ENCODE measurements around the gene THBS2. TPM values are rescaled to one million over a fixed set of nuclear protein-coding genes. Genes with fewer than 3 reads are reported as not detected.

Gene THBS2
- total and polyA plus RNA-seq, 2 of the 8 experiments (the other 6 are each of a cell fraction or from before 2014, with no cell fraction given) = 11.0 to 22.5 TPM

DNA sequence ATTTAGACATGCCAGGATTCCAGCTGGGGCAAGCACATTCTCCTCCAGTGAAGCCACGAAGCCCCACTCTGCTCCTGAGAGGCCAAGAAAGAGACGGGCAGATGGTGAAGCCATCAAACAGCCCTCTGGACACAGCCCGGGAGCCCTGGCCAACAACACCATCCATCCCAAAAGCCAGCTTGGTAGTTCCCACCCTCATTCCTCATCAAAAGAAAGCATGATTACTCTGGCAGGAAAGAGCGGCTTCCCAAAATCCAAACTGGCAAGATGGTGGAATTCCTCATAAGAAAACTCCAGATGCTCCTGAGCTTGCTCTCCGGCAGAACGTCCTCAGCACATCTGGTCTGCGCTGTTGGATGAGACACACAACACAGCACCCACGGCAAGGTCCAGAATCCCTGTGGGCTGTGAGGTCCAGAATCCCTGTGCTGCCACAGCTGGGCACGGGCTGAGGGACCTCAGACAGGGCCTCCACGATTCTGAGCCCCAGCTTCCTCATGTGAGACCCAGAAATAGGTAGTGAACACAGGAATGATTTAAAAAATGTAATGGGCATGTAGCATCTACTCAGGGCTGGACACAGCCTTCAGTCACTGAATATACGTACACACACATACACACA lies 52.6 kb downstream of the THBS2 start:
- Histone ChIP-seq H4K5ac (ENCODE audit: insufficient read length, low read depth, low read length) (no peak overlapping the region), H3K23ac (ENCODE audit: insufficient read length) (no peak overlapping the region), H2AK5ac (ENCODE audit: low read depth, low read length) (no peak overlapping the region), H3K79me1 (ENCODE audit: low read depth, low read length) (no peaks in the 10 kb centered on the region), H3K36me3 (ENCODE audit: control insufficient read depth in 2 of 4, insufficient read depth in 4 of 4, low read length in 3 of 4) (no peaks in the 10 kb centered on the region), H2BK5ac (ENCODE audit: low read depth, low read length) (no peak overlapping the region), H3K14ac (ENCODE audit: insufficient read length) (no peak overlapping the region), H3K27ac (ENCODE audit: low read depth, low read length) (no peak overlapping the region), H3K4me1 (replicated peaks in 1 of 4; ENCODE audit: control insufficient read depth in 3 of 4, insufficient read depth in 4 of 4, low read length in 3 of 4) (no peaks in the 10 kb centered on the region), H2BK20ac (ENCODE audit: low read length) (0 out of 2 replicates have a peak overlapping the region, but pooled peaks have one; percentile 32), H3K27me3 (replicated peaks in 1 of 4; ENCODE audit: control insufficient read depth in 3 of 4, extremely low read depth in 1 of 4, insufficient read depth in 3 of 4, low read length in 3 of 4) (no peaks in the 10 kb centered on the region), H4K8ac (ENCODE audit: extremely low read depth, insufficient read depth, low read length) (no peak overlapping the region), H3K79me2 (ENCODE audit: control insufficient read depth in 1 of 2, insufficient read depth in 2 of 2, low read length in 2 of 2) (no peaks in the 10 kb centered on the region), H2BK12ac (ENCODE audit: low read depth, low read length) (no peak overlapping the region), H2BK15ac (ENCODE audit: low read length) (no peak overlapping the region), H2AFZ (ENCODE audit: low read length) (no peak overlapping the region), H3K4me2 (ENCODE audit: insufficient read depth in 1 of 2, low read depth in 2 of 2, low read length in 2 of 2) (no peak overlapping the region), H3K4ac (replicated peaks; ENCODE audit: insufficient read length, low read depth, low read length) (no peak overlapping the region), H3K23me2 (ENCODE audit: low read depth, low read length) (no peaks in the 10 kb centered on the region), H3K9me3 (ENCODE audit: insufficient read depth in 2 of 2, low read depth in 1 of 2, low read length in 1 of 2) (no peaks in the 10 kb centered on the region), H3K4me3 (ENCODE audit: extremely low read depth in 1 of 4, insufficient read depth in 2 of 4, low read depth in 3 of 4, low read length in 4 of 4) (no peak overlapping the region), H2BK120ac (replicated peaks; ENCODE audit: low read depth, low read length) (no peak overlapping the region), H3K9ac (replicated peaks in 1 of 4; ENCODE audit: extremely low read depth in 1 of 4, low read depth in 3 of 4, low read length in 3 of 4) (no peak overlapping the region), H3K18ac (ENCODE audit: extremely low read depth, low read length) (no peak overlapping the region), H4K91ac (replicated peaks; ENCODE audit: insufficient read length, low read length) (peak overlapping the region; percentile 39), H4K20me1 (replicated peaks in 1 of 2; ENCODE audit: control insufficient read depth in 1 of 2, insufficient read depth in 2 of 2, low read length in 2 of 2) (no peaks in the 10 kb centered on the region), H3K56ac (replicated peaks; ENCODE audit: insufficient read length, low read depth, low read length) (no peak overlapping the region)
- CTCF ChIA-PET (ENCODE audit: partially characterized antibody) = interaction anchor here (1.4 to 1.5 kb wide), 2 partner anchors 12 to 13 kb away, joined by 5 to 6 read pairs; no protein-coding TSS in a partner anchor
- DNase-seq (ENCODE audit: low read depth in 1 of 2, low spot score in 2 of 2) (no peak), FAIRE-seq (no peak)
- 84% methylated on average over 11 of the region's 11 CpGs; no CpG with 5 or more reads in 1 of the 2 experiments for WGBS, 2 experiments (ENCODE audit: extremely low coverage in 1 of 2, insufficient coverage in 1 of 2, insufficient read length in 1 of 2, insufficient replicate concordance in 2 of 2, low coverage in 1 of 2, low lambda C conversion rate in 2 of 2, missing lambda C conversion rate in 1 of 2)
- POLR2A ChIA-PET (ENCODE audit: partially characterized antibody) = no interaction called here
- no peak for TF ChIP-seq GTF2F1 (IDR thresholded peaks at IDR 0.05; ENCODE audit: borderline replicate concordance, low read depth, low read length)
- no peak for TF ChIP-seq TCF12 (IDR thresholded peaks at IDR 0.05; ENCODE audit: low read depth, low read length)
- no peak for TF ChIP-seq BACH1 (IDR thresholded peaks at IDR 0.05; ENCODE audit: low read length)
- no peak for TF ChIP-seq ASH2L (IDR thresholded peaks at IDR 0.05; ENCODE audit: low read length)
- no peak for TF ChIP-seq FOSL1 (IDR thresholded peaks at IDR 0.05; ENCODE audit: insufficient read depth, low read depth, low read length)
- TF ChIP-seq SAP30 (IDR thresholded peaks at IDR 0.05; ENCODE audit: insufficient read depth, insufficient replicate concordance, low read length) = no peak
- no peak for TF ChIP-seq EZH2 (IDR thresholded peaks at IDR 0.05; ENCODE audit: low read depth, low read length, severe bottlenecking)
- TF ChIP-seq HDAC6 (IDR thresholded peaks at IDR 0.05; ENCODE audit: low read depth, low read length) = no peak
- TF ChIP-seq EP300 (IDR thresholded peaks at IDR 0.05; ENCODE audit: borderline replicate concordance in 1 of 2, low read depth in 2 of 2, low read length in 2 of 2) = no peak
- no peak for TF ChIP-seq POLR2A (IDR thresholded peaks at IDR 0.05; ENCODE audit: control extremely low read depth in 1 of 2, low read depth in 2 of 2, low read length in 2 of 2)
- no peak for TF ChIP-seq TAF1 (IDR thresholded peaks at IDR 0.05; ENCODE audit: low read depth, low read length)
- TF ChIP-seq, protein P1, sequence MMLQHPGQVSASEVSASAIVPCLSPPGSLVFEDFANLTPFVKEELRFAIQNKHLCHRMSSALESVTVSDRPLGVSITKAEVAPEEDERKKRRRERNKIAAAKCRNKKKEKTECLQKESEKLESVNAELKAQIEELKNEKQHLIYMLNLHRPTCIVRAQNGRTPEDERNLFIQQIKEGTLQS (IDR thresholded peaks at IDR 0.05; ENCODE audit: insufficient read depth, low read depth, low read length) = no peak

Measured in H1 (cell line).